ENCODE data around the gene ERCC1.

The ERCC1 gene

DNA sequence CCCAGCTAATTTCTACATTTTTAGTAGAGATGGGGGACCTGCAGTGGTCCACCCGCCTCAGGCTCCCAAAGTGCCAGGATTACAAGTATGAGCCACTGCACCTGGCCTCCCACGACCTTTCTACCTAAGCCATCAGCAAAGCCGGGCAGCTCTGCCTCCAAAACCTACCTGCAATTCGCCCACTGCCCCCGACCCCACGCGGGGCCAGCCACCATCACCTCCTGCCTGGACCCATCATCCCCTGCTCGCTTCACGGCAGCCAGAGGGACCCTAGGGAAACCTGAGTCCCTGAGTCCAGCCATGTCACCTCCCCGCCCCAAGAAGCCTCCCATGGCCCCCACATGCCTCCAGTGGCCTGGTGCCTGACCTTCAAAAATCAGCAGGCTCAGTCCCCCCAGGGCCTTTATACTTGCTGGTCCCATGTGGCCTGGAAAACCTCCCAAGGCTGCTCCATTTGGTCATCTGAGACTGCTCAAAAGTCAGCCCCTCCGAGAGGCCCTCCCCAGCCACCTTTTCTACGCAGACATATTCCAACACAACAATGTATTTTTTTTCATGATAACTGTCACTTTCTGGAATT lies 65.4 kb downstream of the ERCC1 start:
- DNase-seq: no peak

GRCh38 chr19:45357445-45357783 lies 66.3 kb downstream of the ERCC1 start:
- DNase-seq: no peak

Measured in CD4-positive, alpha-beta T cell treated with Interleukin-17A for 1 hour (primary cell).